Smooth muscle cell (in vitro differentiated cells): ENCODE results near the gene HDAC3. TPM values are rescaled to one million over a fixed set of nuclear protein-coding genes. Genes with fewer than 3 reads are reported as not detected.

Experiments
- DNase-seq: peaks from one replicate; lab custom pipeline; 2025; ENCODE audit not compliant: unreplicated experiment; lab: John Stamatoyannopoulos, UW
- H2AFZ ChIP-seq: fragments of 200-600 bp; sonication (generic); 2 replicates; pipeline ENCODE4 v1.6.0; 2016; ENCODE audit warnings: antibody characterized with exemption, low read depth, mild to moderate bottlenecking
- H3F3A ChIP-seq: fragments of 200-600 bp; sonication (generic); 2 replicates; pipeline ENCODE4 v1.6.0; 2017; ENCODE audit warnings: antibody characterized with exemption, low read depth
- H3K27ac ChIP-seq: fragments of 200-600 bp; sonication (generic); 2 replicates; pipeline ENCODE4 v1.5.1; 2016; ENCODE audit warnings: low read depth, mild to moderate bottlenecking
- H3K27me3 ChIP-seq: fragments of 200-600 bp; sonication (generic); 2 replicates; pipeline ENCODE4 v1.6.1; 2016; ENCODE audit warnings: low read depth, mild to moderate bottlenecking
- H3K36me3 ChIP-seq: fragments of 200-600 bp; sonication (generic); 2 replicates; pipeline ENCODE4 v1.5.1; 2016; ENCODE audit warnings: low read depth
- H3K4me1 ChIP-seq: fragments of 200-600 bp; sonication (generic); 2 replicates; pipeline ENCODE4 v1.5.1; 2016; ENCODE audit warnings: low read depth
- H3K4me2 ChIP-seq: fragments of 200-600 bp; sonication (generic); 2 replicates; pipeline ENCODE4 v1.6.0; 2016; ENCODE audit warnings: mild to moderate bottlenecking
- H3K4me3 ChIP-seq: fragments of 200-600 bp; sonication (generic); 2 replicates; pipeline ENCODE4 v1.5.1; 2016; ENCODE audit warnings: mild to moderate bottlenecking
- H3K79me2 ChIP-seq: fragments of 200-600 bp; sonication (generic); 2 replicates; pipeline ENCODE4 v1.6.0; 2016; ENCODE audit warnings: low read depth, mild to moderate bottlenecking
- H3K9ac ChIP-seq: fragments of 200-600 bp; sonication (generic); 2 replicates; pipeline ENCODE4 v1.6.0; 2016; ENCODE audit warnings: low read depth
- H3K9me3 ChIP-seq: fragments of 200-600 bp; sonication (generic); replicated peaks from 2 replicates; pipeline ENCODE4 v1.5.1; 2016; ENCODE audit warnings: low read depth
- H4K20me1 ChIP-seq: fragments of 200-600 bp; sonication (generic); 2 replicates; pipeline ENCODE4 v1.6.0; 2016; ENCODE audit warnings: low read depth
- CTCF ChIP-seq: fragments of 200-600 bp; sonication (generic); IDR thresholded peaks from 2 replicates; pipeline ENCODE4 v1.5.1; 2017; ENCODE audit warnings: borderline replicate concordance, mild to moderate bottlenecking, antibody characterized with exemption; ENCODE audit not compliant: insufficient read depth, poor library complexity, severe bottlenecking
- WGBS: methylation state at CpG from one replicate; pipeline ENCODE4 v1.1.7; 2016; ENCODE audit warnings: low lambda C conversion rate; 5-methylcytosine and 5-hydroxymethylcytosine counted together
- polyA plus RNA-seq: library from polyadenylated mRNA; unstranded; fragments of >200 nt; fragmentation: Nextera tagmentation; extraction: Ambion mirVana; gene quantifications from 2 replicates; pipeline ENCODE4 v1.2.1, GENCODE V29; 2016
- total RNA-seq: library from RNA; depleted of rRNA; stranded (reverse); fragments of >200 nt; gene quantifications from 2 replicates; pipeline ENCODE4 v1.2.3, GENCODE V29; 2014

HDAC3 gene
- total and polyA plus RNA-seq, 2 experiments from 2014 or later = 50.2 to 66.9 TPM

- WGBS = 7% methylated on average over 20 of the region's 50 CpGs
- Histone ChIP-seq H2AFZ (peak within 1 kb of the TSS; percentile 70), H3K27me3 (no peaks in the 10 kb centered on the region), H3K4me1 (peaks cover 3% of the 10 kb centered on the region), H3K79me2 (no peaks in the 10 kb centered on the region), H3K36me3 (no peaks in the 10 kb centered on the region), H3K27ac (no peak within 1 kb of the TSS), H3K9me3 (no peaks in the 10 kb centered on the region), H3K4me3 (peak within 1 kb of the TSS; percentile 66), H4K20me1 (no peaks in the 10 kb centered on the region), H3F3A (no peaks in the 10 kb centered on the region), H3K4me2 (peak within 1 kb of the TSS; percentile 95), H3K9ac (peak within 1 kb of the TSS; percentile 58)
- DNase-seq = peak; percentile 74
- TF ChIP-seq CTCF = no peak
These were observed 14.4 kb upstream of the HDAC3 start, which contains the start of gene FCHSD1 for GRCh38 chr5:141650851-141651727. Gene FCHSD1, minus strand, starts transcription at chr5:141651418. Its CDS starts 50 bp downstream, at chr5:141651368.

- Histone ChIP-seq H4K20me1 (no peaks in the 10 kb centered on the region), H3K79me2 (no peaks in the 10 kb centered on the region), H3F3A (no peaks in the 10 kb centered on the region), H3K9me3 (no peaks in the 10 kb centered on the region), H3K4me3 (no peak overlapping the region), H3K36me3 (no peaks in the 10 kb centered on the region), H3K9ac (no peak overlapping the region), H3K27ac (no peak overlapping the region), H3K4me1 (peaks cover 3% of the 10 kb centered on the region), H3K27me3 (no peaks in the 10 kb centered on the region), H3K4me2 (no peak overlapping the region), H2AFZ (no peak overlapping the region)
- DNase-seq = no peak
- no peak for TF ChIP-seq CTCF
These were observed 13.3 kb upstream of the HDAC3 start for GRCh38 chr5:141649972-141650371.

- Histone ChIP-seq H3K27me3 (no peaks in the 10 kb centered on the region), H3F3A (no peaks in the 10 kb centered on the region), H3K4me3 (no peak overlapping the region), H2AFZ (no peak overlapping the region), H3K9me3 (no peaks in the 10 kb centered on the region), H4K20me1 (no peaks in the 10 kb centered on the region), H3K79me2 (no peaks in the 10 kb centered on the region), H3K36me3 (no peaks in the 10 kb centered on the region), H3K4me2 (no peak overlapping the region), H3K4me1 (peaks cover 3% of the 10 kb centered on the region), H3K9ac (no peak overlapping the region), H3K27ac (no peak overlapping the region)
- no peak for DNase-seq
- WGBS = 95% methylated on average over 17 of the region's 17 CpGs
- no peak for TF ChIP-seq CTCF
These were observed 12.5 kb upstream of the HDAC3 start for GRCh38 chr5:141649056-141649688.
